HG03175 (cell line): ENCODE measurements around the gene PTP4A1.
A peak's percentile ranks its signal among the peaks of the same experiment; 100 is the strongest.

ENCODE experiments used
- ATAC-seq: cut with Tn5 transposase; IDR thresholded peaks from one replicate; pipeline ENCODE4 v1.9.1; 2021; ENCODE audit warnings: mild to moderate bottlenecking, moderate library complexity; ENCODE audit not compliant: unreplicated experiment

PTP4A1 gene

DNA sequence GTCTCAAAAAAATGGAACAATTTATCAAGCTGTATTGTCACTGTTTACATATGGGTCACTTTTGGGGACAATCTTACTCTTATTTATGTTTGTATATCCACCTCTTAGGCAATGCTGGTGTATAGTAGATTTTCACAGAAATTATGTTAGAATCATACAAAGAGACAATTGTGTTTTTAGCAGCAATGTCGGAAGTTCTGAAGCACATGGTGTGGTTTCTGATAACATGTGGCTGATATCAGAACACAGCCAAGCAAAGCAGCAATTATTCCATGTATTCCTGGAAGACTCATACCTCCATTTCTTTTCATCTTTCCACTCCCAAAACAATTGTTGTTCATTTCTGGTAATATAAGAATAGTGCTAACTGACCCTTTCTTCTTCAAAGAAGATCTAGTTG, 17.5 kb upstream of the PTP4A1 start:
- ATAC-seq = no peak

DNA sequence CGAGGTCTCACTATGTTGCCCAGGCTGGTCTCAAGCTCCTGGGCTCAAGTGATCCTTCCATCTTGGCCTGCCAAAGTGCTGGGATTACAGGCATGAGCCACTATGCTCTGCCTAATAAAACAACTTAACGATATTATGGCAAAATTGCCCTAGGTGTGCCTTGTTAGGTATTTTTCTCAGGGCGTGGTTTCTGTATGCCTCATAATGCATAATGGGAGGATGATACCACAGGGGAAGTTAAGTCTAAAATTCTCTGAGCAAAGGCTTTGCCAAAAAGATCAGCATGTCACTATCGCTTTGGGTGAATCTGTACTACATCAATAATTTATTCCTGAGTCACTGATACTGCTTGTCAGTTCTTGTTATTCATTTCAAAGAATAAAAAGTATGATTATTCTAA, 15.9 kb upstream of the PTP4A1 start:
- ATAC-seq = no peak

DNA sequence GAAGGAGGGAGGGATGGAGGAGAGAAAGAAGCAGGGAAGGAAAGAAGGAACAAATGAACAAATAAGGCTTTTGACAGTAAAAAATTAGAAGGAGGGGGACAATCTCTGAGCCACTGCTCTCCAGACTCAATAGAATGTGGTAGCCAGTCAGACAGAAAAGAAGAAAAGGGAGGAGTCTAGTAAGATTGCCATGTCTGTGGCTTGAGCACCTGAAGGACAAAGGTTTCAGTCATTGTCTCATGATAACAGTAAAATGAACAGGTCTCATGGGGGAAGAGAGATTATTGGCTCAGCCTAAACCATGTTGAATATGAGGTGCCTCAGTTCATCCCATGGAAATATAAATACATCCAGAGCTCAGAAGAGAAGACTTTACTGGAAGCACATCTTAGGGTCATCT, 14.0 kb upstream of the PTP4A1 start:
- peak; percentile 60 for ATAC-seq

DNA sequence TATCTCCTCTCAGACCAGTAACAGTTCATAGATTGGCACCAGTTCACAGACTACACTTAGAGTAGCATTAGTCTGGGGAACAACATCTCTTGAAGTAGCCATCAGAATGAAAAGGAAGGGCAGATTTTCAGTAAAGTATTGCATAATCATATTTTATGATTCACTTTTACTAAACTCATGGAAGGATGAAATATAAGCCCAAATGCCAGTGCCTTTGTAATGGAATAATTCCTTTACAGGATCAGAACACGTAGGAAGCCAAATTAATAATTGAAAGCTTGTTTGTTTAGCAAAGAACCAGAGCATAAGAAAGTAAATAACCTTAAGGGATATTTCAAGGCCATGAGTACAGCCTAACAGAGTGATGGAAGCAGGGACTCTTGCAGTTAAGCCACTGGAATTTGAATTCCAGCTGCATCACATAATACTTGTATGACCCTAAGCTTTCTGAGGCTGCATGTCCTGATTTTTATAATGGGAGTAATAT, 11.4 kb upstream of the PTP4A1 start:
- ATAC-seq = no peak

- no peak for ATAC-seq
Measured at GRCh38 chr6:63561288-63561687, 11.0 kb upstream of the PTP4A1 start.

- no peak for ATAC-seq
Measured at GRCh38 chr6:63563235-63563634, 9.0 kb upstream of the PTP4A1 start.

GRCh38 chr6:63565058-63565726, 7.1 kb upstream of the PTP4A1 start:
- no peak for ATAC-seq

DNA sequence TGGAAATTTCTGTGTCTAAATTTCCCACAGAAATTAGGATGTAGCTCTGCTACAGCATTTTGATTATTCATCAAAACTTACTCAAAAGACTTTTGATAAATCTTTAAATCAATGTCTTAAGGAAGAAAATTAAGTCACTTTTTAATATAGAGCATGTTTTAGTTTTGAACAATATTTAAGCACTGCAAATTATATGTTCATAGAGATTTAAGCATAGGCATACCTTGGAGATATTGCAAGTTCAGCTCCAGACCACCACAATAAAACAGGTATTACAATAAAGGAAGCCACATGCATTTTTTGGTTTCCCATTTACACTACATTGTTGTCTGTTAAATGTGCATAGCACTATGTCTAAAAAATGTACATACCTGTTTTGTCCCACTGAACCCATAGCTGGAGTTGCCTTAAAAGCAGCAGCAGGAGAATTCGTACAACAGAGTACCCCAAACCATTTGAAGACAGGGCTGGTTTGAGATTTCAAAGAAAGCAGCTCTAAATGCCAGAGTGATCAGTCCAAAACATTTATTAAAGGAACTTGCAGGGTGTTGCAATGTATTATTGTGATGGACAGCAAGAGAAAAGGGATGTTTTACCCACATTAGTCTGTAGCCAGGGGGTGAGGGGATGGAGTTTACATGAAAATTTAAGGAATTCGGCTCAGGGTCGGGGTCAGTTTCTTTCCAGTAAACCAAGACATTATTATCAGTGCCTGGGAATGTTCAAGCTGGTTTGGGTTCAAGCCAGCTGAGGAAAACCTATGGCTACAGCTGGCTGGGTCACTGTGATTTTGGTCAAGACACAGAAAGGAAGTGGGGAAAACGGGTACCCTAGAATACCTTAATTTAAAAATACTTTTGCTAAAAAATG, 6.3 kb upstream of the PTP4A1 start:
- ATAC-seq = no peak

DNA sequence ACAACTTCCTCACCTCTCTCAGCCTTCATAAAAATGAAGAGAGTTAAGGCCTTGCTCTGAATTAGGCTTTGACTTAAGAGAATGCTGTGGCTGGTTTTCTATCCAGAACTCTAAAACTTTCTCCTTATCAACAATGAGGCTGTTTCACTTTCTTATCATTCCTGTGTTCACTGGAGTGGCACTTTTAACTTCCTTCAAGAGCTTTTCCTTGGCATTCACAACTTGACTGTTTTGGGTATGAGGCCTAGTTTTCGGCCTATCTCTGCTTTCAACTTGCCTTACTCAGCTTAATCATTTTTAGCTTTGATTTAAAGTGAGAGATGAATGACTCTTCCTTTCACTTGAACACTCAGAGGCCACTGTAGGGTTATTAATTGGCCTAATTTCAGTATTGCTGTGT, 4.3 kb upstream of the PTP4A1 start:
- ATAC-seq = no peak

DNA sequence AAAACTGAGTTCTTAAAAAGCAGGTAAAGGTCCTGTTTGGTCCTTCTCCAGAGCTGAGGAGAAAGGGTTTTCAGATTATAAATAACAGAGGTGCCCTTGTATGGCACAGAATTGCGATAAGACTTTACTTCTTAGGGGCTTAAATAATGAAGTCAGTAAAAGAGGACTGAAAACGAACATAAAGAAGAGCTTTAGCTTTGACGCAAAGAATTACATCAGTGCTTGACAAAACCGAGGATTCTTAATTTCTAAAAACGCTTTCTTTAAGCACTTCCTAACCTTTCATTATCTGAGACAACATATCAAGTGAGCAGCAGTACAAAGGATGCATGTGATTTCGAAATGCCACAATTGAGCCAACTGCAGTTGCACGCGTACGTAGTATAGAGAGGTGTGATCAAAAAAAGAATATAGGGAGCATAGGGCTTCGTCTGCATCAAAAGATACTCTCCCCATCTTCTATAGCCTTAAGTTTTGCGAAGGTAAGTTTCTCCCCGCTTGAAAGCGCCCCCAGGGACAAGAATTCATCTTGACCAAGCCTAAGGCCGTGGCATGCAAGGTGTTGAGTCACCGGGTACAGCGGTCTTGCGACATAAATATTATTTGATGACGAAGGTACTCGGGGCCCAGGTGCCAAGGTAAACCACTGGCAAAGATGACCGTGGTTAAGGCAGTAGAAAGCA, 778 bp upstream of the PTP4A1 start:
- ATAC-seq = peak; percentile 9

- ATAC-seq = peak; percentile 2
Measured at GRCh38 chr6:63572747-63573075, 431 bp downstream of the PTP4A1 start.

DNA sequence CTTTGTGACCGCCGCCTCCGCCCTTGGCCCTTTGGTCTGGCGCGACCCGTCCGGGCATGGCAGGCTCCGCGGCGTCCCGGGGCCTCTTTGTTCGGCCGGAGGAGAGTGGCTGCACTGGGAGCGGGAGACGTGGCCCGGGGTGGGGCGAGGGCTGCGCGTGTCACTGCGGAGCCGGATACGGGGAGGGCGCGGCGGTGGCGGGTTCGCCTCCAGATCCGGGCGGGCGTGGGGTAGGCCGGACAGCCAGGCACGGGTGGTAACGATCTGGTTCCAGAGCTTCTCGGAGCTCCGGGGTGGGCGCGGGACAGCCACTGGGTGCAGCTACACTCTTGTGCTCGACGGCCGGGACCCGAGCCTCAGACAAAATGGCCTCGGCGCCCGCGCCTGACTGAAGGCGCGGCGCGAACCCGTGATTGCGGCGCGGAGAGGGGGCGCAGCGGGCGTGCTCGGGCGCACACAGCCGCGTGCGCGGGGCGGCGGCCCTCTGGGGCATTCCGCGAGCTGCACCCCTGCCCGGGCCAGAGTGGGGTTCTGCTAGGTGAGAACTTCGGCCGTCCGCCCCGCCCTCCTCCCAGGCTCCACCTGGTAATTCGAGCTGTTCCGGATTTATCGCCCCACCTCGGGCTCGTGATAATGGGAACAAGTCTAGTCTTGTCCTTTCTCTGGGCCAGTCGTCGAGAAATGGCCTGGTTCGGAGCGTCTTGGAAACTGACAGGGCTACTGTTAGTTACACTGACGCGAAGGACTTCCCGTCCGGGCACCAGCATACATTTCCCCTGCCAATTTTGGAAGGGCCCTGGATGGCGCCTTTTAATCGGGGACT, 1.0 kb downstream of the PTP4A1 start:
- ATAC-seq = peak; percentile 36

DNA sequence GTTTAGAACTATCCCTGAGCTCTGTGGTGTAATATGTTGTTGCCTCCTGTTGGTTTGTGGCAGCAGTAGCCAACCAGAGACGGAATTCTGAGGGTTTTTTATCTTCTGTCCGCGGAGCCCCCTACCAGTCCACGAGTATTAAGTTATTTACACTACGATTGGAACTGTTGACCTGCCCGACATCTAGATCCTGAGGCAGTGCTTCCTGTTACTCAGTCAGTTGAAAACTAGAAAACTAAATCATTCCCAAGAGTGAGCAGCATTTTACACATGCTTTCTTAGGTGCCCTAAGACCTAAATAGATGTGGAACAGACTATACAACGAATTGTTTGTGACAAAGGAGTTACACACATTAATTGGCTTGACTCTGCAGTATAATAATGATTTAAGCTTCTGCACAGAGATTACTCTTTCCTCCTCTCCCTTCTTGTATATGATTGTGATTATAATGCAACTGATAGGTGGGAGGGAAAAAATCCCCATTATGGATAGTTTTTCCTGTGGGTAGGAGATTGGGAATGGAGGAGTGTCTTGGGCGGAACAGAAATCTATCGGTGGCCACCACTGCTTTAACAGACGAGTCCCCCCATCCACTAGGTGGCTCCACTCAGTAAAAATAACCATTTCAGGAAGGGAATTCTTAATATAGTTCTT, 1.7 kb downstream of the PTP4A1 start:
- ATAC-seq = no peak

GRCh38 chr6:63574554-63574900, 2.2 kb downstream of the PTP4A1 start:
- no peak for ATAC-seq

DNA sequence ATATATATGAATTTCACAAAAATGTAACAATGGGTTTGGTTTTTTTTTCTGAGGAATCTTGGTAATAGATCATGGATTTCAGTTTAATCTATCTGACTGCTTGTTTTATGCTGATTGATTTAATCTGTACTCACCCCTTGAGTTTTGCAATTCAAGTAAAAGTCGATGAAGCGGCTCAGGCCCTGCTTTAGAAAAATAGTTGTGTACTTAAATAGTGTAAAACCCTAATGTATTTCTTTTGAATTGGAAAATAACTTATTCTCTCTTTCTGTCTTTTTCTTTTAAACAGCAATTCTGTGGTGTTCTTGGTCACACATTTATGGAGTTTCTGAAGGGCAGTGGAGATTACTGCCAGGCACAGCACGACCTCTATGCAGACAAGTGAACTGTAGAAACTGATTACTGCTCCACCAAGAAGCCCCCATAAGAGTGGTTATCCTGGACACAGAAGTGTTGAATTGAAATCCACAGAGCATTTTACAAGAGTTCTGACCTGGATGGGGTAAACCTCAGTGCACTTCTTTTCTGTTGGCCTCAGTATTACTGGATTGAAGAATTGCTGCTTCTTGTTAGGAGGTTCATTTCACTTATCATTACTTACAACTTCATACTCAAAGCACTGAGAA, 4.0 kb downstream of the PTP4A1 start:
- no peak for ATAC-seq

DNA sequence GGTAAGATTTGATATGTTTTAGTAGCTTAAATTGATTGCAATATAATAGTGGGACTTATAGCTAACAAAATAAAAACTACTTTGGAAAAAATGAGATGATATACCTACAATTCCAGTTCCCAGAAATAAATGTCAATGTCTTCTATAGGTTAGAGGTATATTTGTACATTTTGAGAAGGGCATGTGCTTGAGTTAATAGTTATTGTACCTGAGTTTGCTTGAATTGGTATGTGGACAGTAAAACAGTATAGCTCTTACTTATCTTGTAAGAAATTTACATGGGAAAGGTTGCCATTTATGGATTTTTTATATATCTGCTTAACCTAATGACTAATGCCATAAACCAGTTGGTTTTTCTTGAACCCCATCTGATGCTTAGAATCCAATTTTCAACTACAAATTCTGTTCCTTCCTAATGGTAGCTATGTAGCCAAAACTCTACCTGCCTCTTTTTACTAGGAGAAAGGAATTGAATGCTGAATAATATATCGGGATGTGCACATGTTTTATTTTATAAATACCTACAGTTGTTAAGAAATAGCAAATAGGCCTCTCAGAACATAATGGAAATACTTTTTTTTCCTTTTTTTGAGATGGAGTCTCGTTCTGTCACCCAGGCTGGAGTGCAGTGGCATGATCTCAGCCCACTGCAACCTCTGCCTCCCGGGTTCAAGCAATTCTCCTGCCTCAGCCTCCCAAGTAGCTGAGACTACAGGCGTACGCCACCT, 4.9 kb downstream of the PTP4A1 start:
- no peak for ATAC-seq

- ATAC-seq = no peak
Measured at GRCh38 chr6:63578757-63579156, 6.5 kb downstream of the PTP4A1 start.

GRCh38 chr6:63579937-63580703, 7.8 kb downstream of the PTP4A1 start:
- no peak for ATAC-seq

DNA sequence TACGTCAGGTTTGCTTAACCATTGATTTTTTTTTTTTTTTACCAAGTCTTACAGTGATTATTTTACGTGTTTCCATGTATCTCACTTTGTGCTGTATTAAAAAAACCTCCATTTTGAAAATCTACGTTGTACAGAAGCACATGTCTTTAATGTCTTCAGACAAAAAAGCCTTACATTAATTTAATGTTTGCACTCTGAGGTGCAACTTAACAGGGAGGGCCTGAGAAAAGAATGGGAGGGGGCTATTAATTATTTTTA, 8.4 kb downstream of the PTP4A1 start:
- no peak for ATAC-seq
